AG09309 (cell line): ENCODE results near the gene LDB2.

Source experiments
- DNase-seq: peaks from one replicate; pipeline ENCODE4 v3.0.0-alpha.2; 2010; ENCODE audit warnings: low read depth
- H3K4me3 ChIP-seq: 2 replicates; pipeline ENCODE4 v1.5.1; 2011; ENCODE audit warnings: mild to moderate bottlenecking, low read depth, low read length, moderate library complexity; ENCODE audit not compliant: control insufficient read depth
- TF ChIP-seq, protein P1 (sequence below): IDR thresholded peaks from 2 replicates; pipeline ENCODE4 v1.5.1; 2011; ENCODE audit warnings: mild to moderate bottlenecking, low read depth, low read length, inconsistent platforms; ENCODE audit not compliant: insufficient read depth, control insufficient read depth; ENCODE audit errors: missing control alignments

Gene LDB2

DNA sequence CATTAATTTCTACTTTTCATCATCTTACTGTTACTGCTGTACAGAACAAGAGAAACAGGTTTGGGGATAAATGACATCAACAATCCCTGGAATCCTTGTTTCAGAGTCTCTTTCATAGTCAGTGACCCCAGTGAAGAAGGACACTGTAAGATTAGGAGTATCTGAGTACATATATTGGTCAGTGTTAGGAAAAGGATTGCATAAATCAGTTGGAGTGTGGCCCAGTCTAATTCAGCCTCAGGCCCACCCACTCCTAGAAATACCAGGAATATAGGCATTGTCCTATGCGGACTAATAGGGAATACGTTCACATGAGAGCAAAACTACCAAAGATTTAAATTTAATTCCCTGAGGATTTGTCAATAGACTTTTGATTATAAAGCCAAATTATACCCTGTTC is 237.8 kb downstream of the LDB2 start:
- TF ChIP-seq, protein P1, sequence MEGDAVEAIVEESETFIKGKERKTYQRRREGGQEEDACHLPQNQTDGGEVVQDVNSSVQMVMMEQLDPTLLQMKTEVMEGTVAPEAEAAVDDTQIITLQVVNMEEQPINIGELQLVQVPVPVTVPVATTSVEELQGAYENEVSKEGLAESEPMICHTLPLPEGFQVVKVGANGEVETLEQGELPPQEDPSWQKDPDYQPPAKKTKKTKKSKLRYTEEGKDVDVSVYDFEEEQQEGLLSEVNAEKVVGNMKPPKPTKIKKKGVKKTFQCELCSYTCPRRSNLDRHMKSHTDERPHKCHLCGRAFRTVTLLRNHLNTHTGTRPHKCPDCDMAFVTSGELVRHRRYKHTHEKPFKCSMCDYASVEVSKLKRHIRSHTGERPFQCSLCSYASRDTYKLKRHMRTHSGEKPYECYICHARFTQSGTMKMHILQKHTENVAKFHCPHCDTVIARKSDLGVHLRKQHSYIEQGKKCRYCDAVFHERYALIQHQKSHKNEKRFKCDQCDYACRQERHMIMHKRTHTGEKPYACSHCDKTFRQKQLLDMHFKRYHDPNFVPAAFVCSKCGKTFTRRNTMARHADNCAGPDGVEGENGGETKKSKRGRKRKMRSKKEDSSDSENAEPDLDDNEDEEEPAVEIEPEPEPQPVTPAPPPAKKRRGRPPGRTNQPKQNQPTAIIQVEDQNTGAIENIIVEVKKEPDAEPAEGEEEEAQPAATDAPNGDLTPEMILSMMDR = no peak
- no peak overlapping the region for H3K4me3 ChIP-seq

DNA sequence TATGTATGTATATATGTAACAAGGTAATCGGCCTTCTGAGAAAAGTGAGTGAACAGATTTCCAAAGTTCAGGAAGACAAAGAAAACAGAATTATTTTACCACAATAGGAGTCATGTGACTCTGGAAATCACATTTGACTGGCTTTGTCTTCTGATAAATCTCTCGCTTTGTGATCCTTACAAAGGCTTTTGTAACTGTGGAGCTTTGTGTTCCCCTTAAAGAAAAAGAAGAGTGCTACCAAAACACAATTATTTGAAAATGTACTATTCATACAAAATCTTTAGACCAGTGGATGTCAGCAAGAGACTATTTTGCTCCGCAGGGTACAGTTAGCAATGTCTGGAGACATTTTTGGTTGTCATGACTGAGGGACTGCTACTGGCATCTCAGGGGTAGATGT is 238.8 kb downstream of the LDB2 start:
- DNase-seq = no peak
- no peak overlapping the region for H3K4me3 ChIP-seq

More for the DNA sequence above, 237.8 kb downstream of the LDB2 start:
- no peak for DNase-seq

DNA sequence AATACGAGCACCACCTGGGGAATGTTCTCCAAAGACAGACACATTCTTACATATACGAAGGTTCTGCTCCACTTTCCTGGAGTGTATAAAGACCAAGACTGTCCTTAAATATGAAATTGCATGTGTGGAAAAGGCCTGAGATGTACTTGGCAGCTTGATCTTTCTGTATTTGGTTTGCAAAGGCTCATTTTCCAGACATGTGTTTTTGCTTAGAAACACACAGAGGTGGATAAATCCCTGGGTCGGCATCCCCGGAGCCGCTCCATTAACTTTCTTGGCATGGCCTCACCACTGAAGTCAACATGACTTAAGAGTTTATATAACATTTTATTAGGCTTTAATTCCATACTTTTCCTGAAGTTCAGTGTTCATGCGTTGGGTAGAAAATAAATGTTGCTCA is 239.4 kb downstream of the LDB2 start:
- TF ChIP-seq, protein P1 = no peak
- DNase-seq = no peak
- no peak overlapping the region for H3K4me3 ChIP-seq

More for the DNA sequence above, 238.8 kb downstream of the LDB2 start:
- TF ChIP-seq, protein P1 = no peak

DNA sequence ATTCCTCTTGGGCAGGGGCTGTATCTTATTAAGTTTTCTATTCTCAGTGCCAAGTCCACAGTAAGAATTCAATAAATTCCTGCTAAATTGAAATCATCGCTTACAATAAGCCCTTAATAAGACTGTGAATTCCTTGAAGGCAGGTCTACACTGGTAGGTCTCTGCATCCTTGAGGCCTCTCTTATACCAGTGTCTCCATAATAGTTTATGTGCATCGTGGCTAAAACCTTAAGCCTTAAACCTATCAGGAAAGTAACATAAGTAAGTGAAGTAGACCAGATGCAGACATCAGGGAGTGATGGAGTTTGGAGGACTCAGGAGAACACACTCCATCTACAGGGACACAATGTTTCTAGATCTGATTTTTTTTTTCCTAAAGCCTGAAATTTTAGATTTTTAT is 240.3 kb downstream of the LDB2 start:
- no peak for DNase-seq
- TF ChIP-seq, protein P1 = no peak
- no peak overlapping the region for H3K4me3 ChIP-seq

DNA sequence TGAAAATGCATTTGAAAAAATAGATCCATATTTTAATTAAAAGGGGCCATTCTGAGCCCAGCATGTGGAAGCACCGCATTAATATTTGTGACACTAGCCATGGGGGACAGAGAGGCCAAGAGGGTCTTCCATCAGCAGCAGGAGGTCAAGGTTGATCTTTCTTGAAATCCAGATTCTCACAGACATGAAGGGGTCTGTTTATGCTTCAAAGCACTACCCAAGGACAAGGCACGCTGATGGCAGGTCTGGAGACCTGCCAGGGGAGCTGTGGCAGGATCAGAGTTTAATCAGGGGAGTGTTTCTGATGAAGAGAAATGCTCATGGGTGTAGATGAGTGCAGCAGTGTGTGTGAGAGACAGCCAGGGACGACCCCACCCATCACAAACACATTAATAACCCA is 243.3 kb downstream of the LDB2 start:
- TF ChIP-seq, protein P1 = no peak
- H3K4me3 ChIP-seq = no peak overlapping the region
- DNase-seq = no peak

DNA sequence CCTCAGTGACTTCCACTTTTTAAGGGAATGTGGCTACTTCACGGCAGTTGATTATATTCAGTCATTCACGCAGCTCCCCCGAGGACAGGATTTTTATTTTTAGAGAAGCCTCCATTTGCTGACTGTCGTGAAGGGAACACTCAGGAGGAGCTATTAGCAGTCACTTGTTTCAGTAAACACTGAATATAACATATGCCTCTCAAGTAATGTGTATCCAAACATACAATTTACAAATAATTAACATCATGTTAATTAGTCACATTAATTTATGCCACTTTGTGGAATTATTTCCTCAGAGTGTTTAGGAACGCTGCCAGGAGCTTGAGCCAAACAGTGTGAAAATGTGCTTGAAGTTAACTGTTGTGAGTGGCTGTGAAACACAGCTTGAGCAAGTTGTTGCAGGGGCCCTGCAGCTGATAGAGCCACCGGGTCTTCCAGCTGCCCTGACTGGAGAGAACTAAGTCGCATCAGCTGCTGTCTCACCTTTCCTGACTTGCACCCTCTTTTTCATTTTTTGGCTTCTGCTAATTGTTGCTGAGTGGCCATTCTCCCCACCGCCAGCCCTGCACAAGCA is 245.6 kb downstream of the LDB2 start:
- TF ChIP-seq, protein P1 = no peak
- H3K4me3 ChIP-seq = no peak overlapping the region
- no peak for DNase-seq

DNA sequence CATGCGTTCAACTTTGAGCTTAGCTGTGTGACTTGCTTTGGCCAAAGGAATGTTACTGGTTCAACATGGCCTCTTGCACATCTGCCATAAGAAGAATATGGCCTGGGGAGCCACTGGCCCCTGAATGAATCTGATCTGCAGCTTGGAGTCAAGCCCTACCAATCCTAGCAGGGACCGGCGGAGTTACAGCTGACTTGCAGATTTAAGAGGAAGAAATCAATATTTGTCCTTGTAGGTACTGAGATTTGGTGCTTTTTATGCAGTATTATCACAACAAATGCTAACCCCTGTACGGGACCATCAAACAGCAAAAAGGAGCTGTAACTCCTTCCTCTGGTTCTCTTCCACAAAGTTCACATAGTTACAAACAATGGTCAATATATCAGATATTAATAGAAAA is 252.0 kb downstream of the LDB2 start:
- DNase-seq = no peak
- H3K4me3 ChIP-seq = no peak overlapping the region
- TF ChIP-seq, protein P1 = no peak
